22Rv1 (cell line): Measurements from ENCODE around the gene RFT1.

Source experiments
- H3K27ac ChIP-seq: fragments of 450-650 bp; 2 replicates; pipeline ENCODE4 v1.5.1; 2017
- CTCF ChIP-seq: fragments of 450-650 bp; IDR thresholded peaks from 2 replicates; pipeline ENCODE4 v1.5.1; 2017; ENCODE audit warnings: mild to moderate bottlenecking
- ZFX ChIP-seq: fragments of 450-650 bp; IDR thresholded peaks from 2 replicates; pipeline ENCODE4 v1.6.1; 2017; ENCODE audit warnings: antibody characterized with exemption, borderline replicate concordance

RFT1 gene

GRCh38 chr3:53140847-53141845, 10.9 kb upstream of the RFT1 start:
- H3K27ac ChIP-seq: peak overlapping the region; percentile 51; the same call in 1 of the 2 replicates
- TF ChIP-seq CTCF (no peak), ZFX (no peak)

GRCh38 chr3:53139906-53140846, 9.9 kb upstream of the RFT1 start:
- peak overlapping the region; percentile 51; the same call in 1 of the 2 replicates for H3K27ac ChIP-seq
- TF ChIP-seq CTCF: no peak
- no peak for TF ChIP-seq ZFX

GRCh38 chr3:53137835-53138446, 7.7 kb upstream of the RFT1 start:
- TF ChIP-seq CTCF: no peak
- TF ChIP-seq ZFX: no peak

GRCh38 chr3:53137221-53137620, 7.0 kb upstream of the RFT1 start:
- TF ChIP-seq ZFX (no peak), CTCF (no peak)
- peak overlapping the region; percentile 51 for H3K27ac ChIP-seq

More at GRCh38 chr3:53137835-53138446, 7.7 kb upstream of the RFT1 start:
- peak overlapping the region; percentile 51 for H3K27ac ChIP-seq

- H3K27ac ChIP-seq: peak overlapping the region; percentile 68
- TF ChIP-seq CTCF (peak; percentile 94), ZFX (no peak)
Measured at GRCh38 chr3:53134631-53135232, 4.5 kb upstream of the RFT1 start.

- TF ChIP-seq ZFX (no peak), CTCF (no peak)
- H3K27ac ChIP-seq: no peak overlapping the region
Measured at GRCh38 chr3:53132347-53132746, 2.1 kb upstream of the RFT1 start.
